H9 (cell line): ENCODE measurements around the gene FBXL19. TPM values are rescaled to one million over a fixed set of nuclear protein-coding genes. Genes with fewer than 3 reads are reported as not detected.

Experiments used
- DNase-seq: peaks from one replicate; pipeline ENCODE4 v3.0.0-alpha.2; 2017
- H2AFZ ChIP-seq: one replicate; pipeline ENCODE4 v1.6.1; 2013; ENCODE audit warnings: mild to moderate bottlenecking, low read length, control low read depth, moderate library complexity
- H2AK5ac ChIP-seq: 2 replicates; pipeline ENCODE4 v1.6.1; 2013; ENCODE audit warnings: low read length, control low read depth, mixed read lengths; ENCODE audit not compliant: insufficient read length
- H2BK120ac ChIP-seq: one replicate; pipeline ENCODE4 v1.6.1; 2013; ENCODE audit warnings: low read depth, mild to moderate bottlenecking, low read length, control low read depth, inconsistent platforms; ENCODE audit not compliant: poor library complexity, severe bottlenecking
- H2BK12ac ChIP-seq: 2 replicates; pipeline ENCODE4 v1.6.1; 2013; ENCODE audit warnings: low read length, control low read depth, mixed read lengths, low read depth; ENCODE audit not compliant: insufficient read length
- H2BK15ac ChIP-seq: 2 replicates; pipeline ENCODE4 v1.6.1; 2013; ENCODE audit warnings: low read depth, low read length, control low read depth
- H2BK20ac ChIP-seq: one replicate; pipeline ENCODE4 v1.6.1; 2013; ENCODE audit warnings: low read depth, mild to moderate bottlenecking, low read length, control low read depth, inconsistent platforms; ENCODE audit not compliant: poor library complexity, severe bottlenecking
- H2BK5ac ChIP-seq: 2 replicates; pipeline ENCODE4 v1.6.1; 2013; ENCODE audit warnings: low read length, control low read depth, mixed read lengths; ENCODE audit not compliant: insufficient read length
- H3K14ac ChIP-seq: 2 replicates; pipeline ENCODE4 v1.6.1; 2013; ENCODE audit warnings: low read length, control low read depth; ENCODE audit not compliant: insufficient read depth
- H3K18ac ChIP-seq: 2 replicates; pipeline ENCODE4 v1.6.1; 2013; ENCODE audit warnings: low read depth, mild to moderate bottlenecking, mixed read lengths, low read length, control low read depth; ENCODE audit not compliant: insufficient read length
- H3K23ac ChIP-seq: 2 replicates; pipeline ENCODE4 v1.6.1; 2013; ENCODE audit warnings: low read length, control low read depth, mixed read lengths, low read depth; ENCODE audit not compliant: insufficient read length
- H3K23me2 ChIP-seq: 2 replicates; pipeline ENCODE4 v1.6.1; 2013; ENCODE audit warnings: low read depth, mild to moderate bottlenecking, mixed read lengths, low read length, control low read depth; ENCODE audit not compliant: insufficient read length, poor library complexity, severe bottlenecking
- H3K27ac ChIP-seq: 2 replicates; pipeline ENCODE4 v1.5.1; 2013; ENCODE audit warnings: low read length, control low read depth, mixed read lengths, low read depth; ENCODE audit not compliant: insufficient read length
- H3K27me3 ChIP-seq: 2 replicates; pipeline ENCODE4 v1.6.1; 2013; ENCODE audit warnings: low read length, control low read depth, inconsistent platforms; ENCODE audit not compliant: insufficient read depth
- H3K4ac ChIP-seq: 2 replicates; pipeline ENCODE4 v1.6.1; 2013; ENCODE audit warnings: low read depth, mild to moderate bottlenecking, control low read depth, inconsistent platforms, low read length, moderate library complexity
- H3K4me1 ChIP-seq: 2 replicates; pipeline ENCODE4 v1.6.1; 2013; ENCODE audit warnings: low read length, control low read depth, inconsistent platforms; ENCODE audit not compliant: insufficient read depth
- H3K4me2 ChIP-seq: 2 replicates; pipeline ENCODE4 v1.6.1; 2013; ENCODE audit warnings: low read length, control low read depth, mixed read lengths; ENCODE audit not compliant: insufficient read length, insufficient read depth
- H3K56ac ChIP-seq: 2 replicates; pipeline ENCODE4 v1.6.1; 2013; ENCODE audit warnings: low read depth, mild to moderate bottlenecking, mixed read lengths, low read length, control low read depth; ENCODE audit not compliant: insufficient read length
- H3K79me1 ChIP-seq: 2 replicates; pipeline ENCODE4 v1.6.1; 2013; ENCODE audit warnings: low read depth, mild to moderate bottlenecking, moderate library complexity, low read length, control low read depth, inconsistent platforms; ENCODE audit not compliant: insufficient read depth, poor library complexity, severe bottlenecking
- H3K79me2 ChIP-seq: 2 replicates; pipeline ENCODE4 v1.6.1; 2013; ENCODE audit warnings: low read length, control low read depth, inconsistent platforms; ENCODE audit not compliant: insufficient read depth
- H3K9ac ChIP-seq: 2 replicates; pipeline ENCODE4 v1.6.1; 2013; ENCODE audit warnings: low read length, control low read depth, mixed read lengths; ENCODE audit not compliant: insufficient read length; ENCODE audit errors: extremely low read depth
- H3K9me3 ChIP-seq: one replicate; pipeline ENCODE4 v1.6.1; 2013; ENCODE audit warnings: low read depth, low read length, inconsistent platforms; ENCODE audit not compliant: control insufficient read depth
- H3T11ph ChIP-seq: one replicate; pipeline ENCODE4 v1.6.1; 2013; ENCODE audit warnings: mild to moderate bottlenecking, low read length, control low read depth, inconsistent platforms
- H4K20me1 ChIP-seq: one replicate; pipeline ENCODE4 v1.6.1; 2013; ENCODE audit not compliant: control insufficient read depth, insufficient read length, insufficient read depth
- H4K5ac ChIP-seq: 2 replicates; pipeline ENCODE4 v1.6.1; 2013; ENCODE audit warnings: low read depth, mild to moderate bottlenecking, mixed read lengths, low read length, control low read depth; ENCODE audit not compliant: insufficient read length
- H4K8ac ChIP-seq: replicated peaks from 2 replicates; pipeline ENCODE4 v1.6.1; 2013; ENCODE audit warnings: low read length, control low read depth, mixed read lengths, low read depth; ENCODE audit not compliant: insufficient read length
- H4K91ac ChIP-seq: 2 replicates; pipeline ENCODE4 v1.6.1; 2013; ENCODE audit warnings: low read depth, mild to moderate bottlenecking, moderate library complexity, mixed read lengths, low read length, control low read depth; ENCODE audit not compliant: insufficient read length
- H3K27ac Mint-ChIP-seq, 3 experiments: 2 replicates in 2 of 3; 3 replicates in 1 of 3; pipeline ENCODE4 v1.8.0; 2020 to 2021; ENCODE audit warnings: mixed read lengths in 3 of 3, mild to moderate bottlenecking in 1 of 3, moderate library complexity in 1 of 3
- H3K27me3 Mint-ChIP-seq: 2 replicates; pipeline ENCODE4 v1.8.0; 2021; ENCODE audit warnings: low read depth, mild to moderate bottlenecking, moderate library complexity, mixed read lengths
- H3K36me3 Mint-ChIP-seq, 3 experiments: 2 replicates in 2 of 3; 3 replicates in 1 of 3; pipeline ENCODE4 v1.8.0; 2020 to 2021; ENCODE audit warnings: low read depth in 3 of 3, mixed read lengths in 3 of 3; ENCODE audit not compliant: insufficient read depth in 1 of 3
- H3K4me1 Mint-ChIP-seq, 2 experiments: 2 replicates each; pipeline ENCODE4 v1.8.0; 2020; ENCODE audit warnings: mixed read lengths in 2 of 2
- H3K4me3 Mint-ChIP-seq, 2 experiments: 2 replicates in 1 of 2; 3 replicates in 1 of 2; pipeline ENCODE4 v1.8.0; 2020 to 2021; ENCODE audit warnings: mild to moderate bottlenecking in 2 of 2, mixed read lengths in 2 of 2, moderate library complexity in 1 of 2
- H3K9me3 Mint-ChIP-seq, 2 experiments: 2 replicates in 1 of 2; 3 replicates in 1 of 2; pipeline ENCODE4 v1.8.0; 2020; ENCODE audit warnings: mild to moderate bottlenecking in 2 of 2, mixed read lengths in 2 of 2, moderate library complexity in 1 of 2
- WGBS: extraction: QIAGEN DNeasy Blood & Tissue Kit; methylation state at CpG from one replicate; pipeline ENCODE4 v1.1.7; 2013; ENCODE audit warnings: missing lambda C conversion rate, low lambda C conversion rate, mixed read lengths; ENCODE audit not compliant: insufficient read length; ENCODE audit errors: extremely low coverage; 5-methylcytosine and 5-hydroxymethylcytosine counted together
- total RNA-seq: library from RNA; stranded (reverse); gene quantifications from 2 replicates; pipeline ENCODE4 v1.2.1, GENCODE V29; 2021
- TF ChIP-seq, protein P1 (sequence below): fragments of 200-600 bp; sonication (generic); conservative IDR thresholded peaks from 3 replicates; pipeline ENCODE4 v1.8.0; 2021; ENCODE audit warnings: antibody characterized with exemption, mild to moderate bottlenecking

Gene FBXL19
- total RNA-seq, 1 experiment from 2014 or later: 66.8 TPM

DNA sequence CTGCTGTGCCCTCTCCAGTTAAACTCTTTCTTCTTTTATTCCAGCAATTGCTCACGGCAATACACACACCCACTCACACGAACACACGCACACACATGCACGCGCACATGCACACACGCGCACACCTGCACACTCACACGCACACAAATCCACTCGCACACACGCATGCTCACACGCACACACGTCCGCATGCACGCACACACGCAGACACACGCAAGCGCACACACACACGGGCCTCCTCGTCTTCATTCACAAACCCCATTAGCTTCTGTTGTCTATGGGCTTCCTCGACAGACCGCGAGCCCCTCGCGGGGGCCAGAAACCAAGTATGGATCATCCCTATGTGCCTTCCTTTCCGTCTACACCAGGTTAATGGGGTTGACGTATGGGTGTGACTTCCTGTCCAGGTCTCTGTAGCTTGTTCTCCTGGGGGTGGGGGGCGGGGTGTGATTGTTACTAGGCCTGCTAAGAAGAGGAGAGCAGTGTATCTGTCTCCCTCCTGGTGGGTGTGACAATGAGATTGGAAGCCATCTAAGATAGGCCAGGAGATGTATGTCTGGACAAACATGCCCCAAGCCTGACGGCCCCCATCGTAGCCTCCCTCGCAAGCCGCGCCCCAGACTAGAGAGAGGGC lies 27.6 kb upstream of the FBXL19 start:
- H3K4me1 Mint-ChIP-seq: peaks cover 28% of the 10 kb centered on the region in 2 experiments
- no peaks in the 10 kb centered on the region for H3K79me1 ChIP-seq
- no peak overlapping the region for H2BK15ac ChIP-seq
- H3K4ac ChIP-seq: no peak overlapping the region
- peak overlapping the region; percentile 62 for H3K4me2 ChIP-seq
- peaks cover 0 to 2% of the 10 kb centered on the region in 2 experiments; a peak in 1 of 5 replicates for H3K9me3 Mint-ChIP-seq
- no peak overlapping the region for H2BK5ac ChIP-seq
- H4K91ac ChIP-seq: no peak overlapping the region
- no peak overlapping the region for H3T11ph ChIP-seq
- H3K18ac ChIP-seq: peak overlapping the region; percentile 23
- no peak overlapping the region for H2BK120ac ChIP-seq
- H3K27me3 Mint-ChIP-seq: peaks cover 24% of the 10 kb centered on the region
- peaks cover 3% of the 10 kb centered on the region; the same call in 1 of the 2 replicates for H3K4me1 ChIP-seq
- no peak overlapping the region for H2BK20ac ChIP-seq
- H2AK5ac ChIP-seq: no peak overlapping the region
- H3K27me3 ChIP-seq: no peaks in the 10 kb centered on the region
- H4K8ac ChIP-seq: no peak overlapping the region
- H3K36me3 Mint-ChIP-seq: peaks cover 0 to 5% (median 5%) of the 10 kb centered on the region in 3 experiments; a peak in 2 of 7 replicates
- no peak for DNase-seq
- peak overlapping the region; percentile 80 to 94 for H3K4me3 Mint-ChIP-seq
- H3K23me2 ChIP-seq: peaks cover 20% of the 10 kb centered on the region
- 100% methylated on average over 3 of the region's 32 CpGs for WGBS
- TF ChIP-seq, protein P1, sequence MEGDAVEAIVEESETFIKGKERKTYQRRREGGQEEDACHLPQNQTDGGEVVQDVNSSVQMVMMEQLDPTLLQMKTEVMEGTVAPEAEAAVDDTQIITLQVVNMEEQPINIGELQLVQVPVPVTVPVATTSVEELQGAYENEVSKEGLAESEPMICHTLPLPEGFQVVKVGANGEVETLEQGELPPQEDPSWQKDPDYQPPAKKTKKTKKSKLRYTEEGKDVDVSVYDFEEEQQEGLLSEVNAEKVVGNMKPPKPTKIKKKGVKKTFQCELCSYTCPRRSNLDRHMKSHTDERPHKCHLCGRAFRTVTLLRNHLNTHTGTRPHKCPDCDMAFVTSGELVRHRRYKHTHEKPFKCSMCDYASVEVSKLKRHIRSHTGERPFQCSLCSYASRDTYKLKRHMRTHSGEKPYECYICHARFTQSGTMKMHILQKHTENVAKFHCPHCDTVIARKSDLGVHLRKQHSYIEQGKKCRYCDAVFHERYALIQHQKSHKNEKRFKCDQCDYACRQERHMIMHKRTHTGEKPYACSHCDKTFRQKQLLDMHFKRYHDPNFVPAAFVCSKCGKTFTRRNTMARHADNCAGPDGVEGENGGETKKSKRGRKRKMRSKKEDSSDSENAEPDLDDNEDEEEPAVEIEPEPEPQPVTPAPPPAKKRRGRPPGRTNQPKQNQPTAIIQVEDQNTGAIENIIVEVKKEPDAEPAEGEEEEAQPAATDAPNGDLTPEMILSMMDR: no peak
- peak overlapping the region; percentile 25 for H3K23ac ChIP-seq
- no peak overlapping the region for H3K9ac ChIP-seq
- no peak overlapping the region for H3K56ac ChIP-seq
- no peaks in the 10 kb centered on the region for H3K79me2 ChIP-seq
- H3K14ac ChIP-seq: 0 out of 2 replicates have a peak overlapping the region, but pooled peaks have one; percentile 21
- no peaks in the 10 kb centered on the region for H3K9me3 ChIP-seq
- peaks cover 2% of the 10 kb centered on the region for H4K20me1 ChIP-seq
- peak overlapping the region in 2 of 3 experiments; percentile 99 to 100; a peak in 6 of 7 replicates for H3K27ac Mint-ChIP-seq
- H2BK12ac ChIP-seq: no peak overlapping the region
- no peak overlapping the region for H2AFZ ChIP-seq
- H4K5ac ChIP-seq: no peak overlapping the region
- H3K27ac ChIP-seq: no peak overlapping the region
